ENCODE data around the gene TIFAB.

DNA sequence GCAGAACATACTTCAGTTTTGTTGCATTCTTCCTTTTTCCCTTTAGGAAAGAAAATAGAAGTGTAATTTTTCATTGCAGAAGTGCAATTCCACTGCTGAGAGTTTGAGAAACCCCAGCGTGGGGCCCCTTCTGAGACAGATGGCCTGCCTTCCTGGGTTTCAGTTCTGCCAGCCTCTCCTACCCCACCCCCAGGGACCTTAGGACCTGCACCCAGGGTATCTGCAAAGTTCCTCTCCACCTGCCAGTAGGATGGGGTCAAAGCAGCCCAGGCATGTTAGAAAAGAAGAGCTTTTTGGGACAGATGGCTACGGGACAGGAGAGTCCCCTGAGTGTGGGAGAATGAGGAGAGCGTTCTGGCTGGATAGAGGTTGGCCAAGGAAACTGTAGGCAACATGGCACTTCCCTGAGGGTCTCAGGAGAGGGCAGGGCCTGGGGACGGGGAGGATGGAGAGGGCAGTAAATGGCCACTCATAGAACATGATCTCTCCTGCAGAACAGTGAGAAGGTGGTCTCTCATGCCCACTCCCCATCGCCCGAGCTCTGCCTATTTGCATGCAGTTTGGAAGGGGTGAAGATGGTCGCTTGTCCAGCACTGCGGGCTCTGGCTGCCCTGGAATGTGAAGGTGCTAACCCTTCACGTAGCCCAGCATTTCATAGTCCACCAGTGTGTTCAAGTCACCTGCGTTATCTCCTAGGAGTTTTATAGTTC, at the start of gene TIFAB:
- TF ChIP-seq, protein P1, sequence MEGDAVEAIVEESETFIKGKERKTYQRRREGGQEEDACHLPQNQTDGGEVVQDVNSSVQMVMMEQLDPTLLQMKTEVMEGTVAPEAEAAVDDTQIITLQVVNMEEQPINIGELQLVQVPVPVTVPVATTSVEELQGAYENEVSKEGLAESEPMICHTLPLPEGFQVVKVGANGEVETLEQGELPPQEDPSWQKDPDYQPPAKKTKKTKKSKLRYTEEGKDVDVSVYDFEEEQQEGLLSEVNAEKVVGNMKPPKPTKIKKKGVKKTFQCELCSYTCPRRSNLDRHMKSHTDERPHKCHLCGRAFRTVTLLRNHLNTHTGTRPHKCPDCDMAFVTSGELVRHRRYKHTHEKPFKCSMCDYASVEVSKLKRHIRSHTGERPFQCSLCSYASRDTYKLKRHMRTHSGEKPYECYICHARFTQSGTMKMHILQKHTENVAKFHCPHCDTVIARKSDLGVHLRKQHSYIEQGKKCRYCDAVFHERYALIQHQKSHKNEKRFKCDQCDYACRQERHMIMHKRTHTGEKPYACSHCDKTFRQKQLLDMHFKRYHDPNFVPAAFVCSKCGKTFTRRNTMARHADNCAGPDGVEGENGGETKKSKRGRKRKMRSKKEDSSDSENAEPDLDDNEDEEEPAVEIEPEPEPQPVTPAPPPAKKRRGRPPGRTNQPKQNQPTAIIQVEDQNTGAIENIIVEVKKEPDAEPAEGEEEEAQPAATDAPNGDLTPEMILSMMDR (IDR thresholded peaks at IDR 0.05): no peak
- TF ChIP-seq ZFX (IDR thresholded peaks at IDR 0.05; ENCODE audit: borderline replicate concordance): no peak

All from 22Rv1 (cell line).